ENCODE data around the gene STX18.

GRCh38 chr4:4494882-4495281, 47.0 kb downstream of the STX18 start:
- no peak for TF ChIP-seq GATA2 (IDR thresholded peaks at IDR 0.05; ENCODE audit: low read depth, low read length)
- no peak for TF ChIP-seq GATA3 (IDR thresholded peaks at IDR 0.05; ENCODE audit: low read depth, low read length)

Measured in SH-SY5Y (cell line).